Right lobe of liver (tissue), 4 donors: Measurements from ENCODE around the gene CAMK2D.

ENCODE experiments used
- CTCF ChIP-seq, 4 donors: fragments of 200-600 bp in 3 of 4; fragments of 450-650 bp in 1 of 4; IDR thresholded peaks; one replicate each; pipeline versions ENCODE4 v1.5.1 to v1.8.0; 2016 to 2022; ENCODE audit warnings: antibody characterized with exemption in 4 of 4, mild to moderate bottlenecking in 2 of 4
- POLR2A ChIP-seq: fragments of 450-650 bp; IDR thresholded peaks from one replicate; pipeline ENCODE4 v1.6.1; 2017; ENCODE audit warnings: antibody characterized with exemption, mild to moderate bottlenecking
- donor health status: DM: no; HTN: no; CAD: no.
- donor health status: DM: no; HTN: no; CAD: no.
- donor health status: DM: no; HTN: yes; CAD: no.

GRCh38 chr4:113455061-113455460 is 306.5 kb downstream of the CAMK2D start:
- TF ChIP-seq CTCF (IDR thresholded peaks at IDR 0.05), result no peak
- no peak for TF ChIP-seq POLR2A
